H9 (cell line): ENCODE data around the gene SYT9. TPM values are rescaled to one million over a fixed set of nuclear protein-coding genes. Genes with fewer than 3 reads are reported as not detected.

ENCODE experiments used
- DNase-seq: peaks from one replicate; pipeline ENCODE4 v3.0.0-alpha.2; 2017
- H2AFZ ChIP-seq: one replicate; pipeline ENCODE4 v1.6.1; 2013; ENCODE audit warnings: mild to moderate bottlenecking, low read length, control low read depth, moderate library complexity
- H2AK5ac ChIP-seq: 2 replicates; pipeline ENCODE4 v1.6.1; 2013; ENCODE audit warnings: low read length, control low read depth, mixed read lengths; ENCODE audit not compliant: insufficient read length
- H2BK120ac ChIP-seq: one replicate; pipeline ENCODE4 v1.6.1; 2013; ENCODE audit warnings: low read depth, mild to moderate bottlenecking, low read length, control low read depth, inconsistent platforms; ENCODE audit not compliant: poor library complexity, severe bottlenecking
- H2BK12ac ChIP-seq: 2 replicates; pipeline ENCODE4 v1.6.1; 2013; ENCODE audit warnings: low read length, control low read depth, mixed read lengths, low read depth; ENCODE audit not compliant: insufficient read length
- H2BK15ac ChIP-seq: 2 replicates; pipeline ENCODE4 v1.6.1; 2013; ENCODE audit warnings: low read depth, low read length, control low read depth
- H2BK20ac ChIP-seq: one replicate; pipeline ENCODE4 v1.6.1; 2013; ENCODE audit warnings: low read depth, mild to moderate bottlenecking, low read length, control low read depth, inconsistent platforms; ENCODE audit not compliant: poor library complexity, severe bottlenecking
- H2BK5ac ChIP-seq: 2 replicates; pipeline ENCODE4 v1.6.1; 2013; ENCODE audit warnings: low read length, control low read depth, mixed read lengths; ENCODE audit not compliant: insufficient read length
- H3K14ac ChIP-seq: 2 replicates; pipeline ENCODE4 v1.6.1; 2013; ENCODE audit warnings: low read length, control low read depth; ENCODE audit not compliant: insufficient read depth
- H3K18ac ChIP-seq: 2 replicates; pipeline ENCODE4 v1.6.1; 2013; ENCODE audit warnings: low read depth, mild to moderate bottlenecking, mixed read lengths, low read length, control low read depth; ENCODE audit not compliant: insufficient read length
- H3K23ac ChIP-seq: 2 replicates; pipeline ENCODE4 v1.6.1; 2013; ENCODE audit warnings: low read length, control low read depth, mixed read lengths, low read depth; ENCODE audit not compliant: insufficient read length
- H3K23me2 ChIP-seq: 2 replicates; pipeline ENCODE4 v1.6.1; 2013; ENCODE audit warnings: low read depth, mild to moderate bottlenecking, mixed read lengths, low read length, control low read depth; ENCODE audit not compliant: insufficient read length, poor library complexity, severe bottlenecking
- H3K27ac ChIP-seq: 2 replicates; pipeline ENCODE4 v1.5.1; 2013; ENCODE audit warnings: low read length, control low read depth, mixed read lengths, low read depth; ENCODE audit not compliant: insufficient read length
- H3K27me3 ChIP-seq: 2 replicates; pipeline ENCODE4 v1.6.1; 2013; ENCODE audit warnings: low read length, control low read depth, inconsistent platforms; ENCODE audit not compliant: insufficient read depth
- H3K4ac ChIP-seq: 2 replicates; pipeline ENCODE4 v1.6.1; 2013; ENCODE audit warnings: low read depth, mild to moderate bottlenecking, control low read depth, inconsistent platforms, low read length, moderate library complexity
- H3K4me1 ChIP-seq: 2 replicates; pipeline ENCODE4 v1.6.1; 2013; ENCODE audit warnings: low read length, control low read depth, inconsistent platforms; ENCODE audit not compliant: insufficient read depth
- H3K4me2 ChIP-seq: 2 replicates; pipeline ENCODE4 v1.6.1; 2013; ENCODE audit warnings: low read length, control low read depth, mixed read lengths; ENCODE audit not compliant: insufficient read length, insufficient read depth
- H3K56ac ChIP-seq: 2 replicates; pipeline ENCODE4 v1.6.1; 2013; ENCODE audit warnings: low read depth, mild to moderate bottlenecking, mixed read lengths, low read length, control low read depth; ENCODE audit not compliant: insufficient read length
- H3K79me1 ChIP-seq: 2 replicates; pipeline ENCODE4 v1.6.1; 2013; ENCODE audit warnings: low read depth, mild to moderate bottlenecking, moderate library complexity, low read length, control low read depth, inconsistent platforms; ENCODE audit not compliant: insufficient read depth, poor library complexity, severe bottlenecking
- H3K79me2 ChIP-seq: 2 replicates; pipeline ENCODE4 v1.6.1; 2013; ENCODE audit warnings: low read length, control low read depth, inconsistent platforms; ENCODE audit not compliant: insufficient read depth
- H3K9ac ChIP-seq: 2 replicates; pipeline ENCODE4 v1.6.1; 2013; ENCODE audit warnings: low read length, control low read depth, mixed read lengths; ENCODE audit not compliant: insufficient read length; ENCODE audit errors: extremely low read depth
- H3K9me3 ChIP-seq: one replicate; pipeline ENCODE4 v1.6.1; 2013; ENCODE audit warnings: low read depth, low read length, inconsistent platforms; ENCODE audit not compliant: control insufficient read depth
- H3T11ph ChIP-seq: one replicate; pipeline ENCODE4 v1.6.1; 2013; ENCODE audit warnings: mild to moderate bottlenecking, low read length, control low read depth, inconsistent platforms
- H4K20me1 ChIP-seq: one replicate; pipeline ENCODE4 v1.6.1; 2013; ENCODE audit not compliant: control insufficient read depth, insufficient read length, insufficient read depth
- H4K5ac ChIP-seq: 2 replicates; pipeline ENCODE4 v1.6.1; 2013; ENCODE audit warnings: low read depth, mild to moderate bottlenecking, mixed read lengths, low read length, control low read depth; ENCODE audit not compliant: insufficient read length
- H4K8ac ChIP-seq: replicated peaks from 2 replicates; pipeline ENCODE4 v1.6.1; 2013; ENCODE audit warnings: low read length, control low read depth, mixed read lengths, low read depth; ENCODE audit not compliant: insufficient read length
- H4K91ac ChIP-seq: 2 replicates; pipeline ENCODE4 v1.6.1; 2013; ENCODE audit warnings: low read depth, mild to moderate bottlenecking, moderate library complexity, mixed read lengths, low read length, control low read depth; ENCODE audit not compliant: insufficient read length
- H3K27ac Mint-ChIP-seq, 3 experiments: 2 replicates in 2 of 3; 3 replicates in 1 of 3; pipeline ENCODE4 v1.8.0; 2020 to 2021; ENCODE audit warnings: mixed read lengths in 3 of 3, mild to moderate bottlenecking in 1 of 3, moderate library complexity in 1 of 3
- H3K27me3 Mint-ChIP-seq: 2 replicates; pipeline ENCODE4 v1.8.0; 2021; ENCODE audit warnings: low read depth, mild to moderate bottlenecking, moderate library complexity, mixed read lengths
- H3K36me3 Mint-ChIP-seq, 3 experiments: 2 replicates in 2 of 3; 3 replicates in 1 of 3; pipeline ENCODE4 v1.8.0; 2020 to 2021; ENCODE audit warnings: low read depth in 3 of 3, mixed read lengths in 3 of 3; ENCODE audit not compliant: insufficient read depth in 1 of 3
- H3K4me1 Mint-ChIP-seq, 2 experiments: 2 replicates each; pipeline ENCODE4 v1.8.0; 2020; ENCODE audit warnings: mixed read lengths in 2 of 2
- H3K4me3 Mint-ChIP-seq, 2 experiments: 2 replicates in 1 of 2; 3 replicates in 1 of 2; pipeline ENCODE4 v1.8.0; 2020 to 2021; ENCODE audit warnings: mild to moderate bottlenecking in 2 of 2, mixed read lengths in 2 of 2, moderate library complexity in 1 of 2
- H3K9me3 Mint-ChIP-seq, 2 experiments: 2 replicates in 1 of 2; 3 replicates in 1 of 2; pipeline ENCODE4 v1.8.0; 2020; ENCODE audit warnings: mild to moderate bottlenecking in 2 of 2, mixed read lengths in 2 of 2, moderate library complexity in 1 of 2
- WGBS: extraction: QIAGEN DNeasy Blood & Tissue Kit; methylation state at CpG from one replicate; pipeline ENCODE4 v1.1.7; 2013; ENCODE audit warnings: missing lambda C conversion rate, low lambda C conversion rate, mixed read lengths; ENCODE audit not compliant: insufficient read length; ENCODE audit errors: extremely low coverage; 5-methylcytosine and 5-hydroxymethylcytosine counted together
- total RNA-seq: library from RNA; stranded (reverse); gene quantifications from 2 replicates; pipeline ENCODE4 v1.2.1, GENCODE V29; 2021
- TF ChIP-seq, protein P1 (sequence below): fragments of 200-600 bp; sonication (generic); conservative IDR thresholded peaks from 3 replicates; pipeline ENCODE4 v1.8.0; 2021; ENCODE audit warnings: antibody characterized with exemption, mild to moderate bottlenecking

Gene SYT9
- total RNA-seq, 1 experiment from 2014 or later: 0.63 TPM

DNA sequence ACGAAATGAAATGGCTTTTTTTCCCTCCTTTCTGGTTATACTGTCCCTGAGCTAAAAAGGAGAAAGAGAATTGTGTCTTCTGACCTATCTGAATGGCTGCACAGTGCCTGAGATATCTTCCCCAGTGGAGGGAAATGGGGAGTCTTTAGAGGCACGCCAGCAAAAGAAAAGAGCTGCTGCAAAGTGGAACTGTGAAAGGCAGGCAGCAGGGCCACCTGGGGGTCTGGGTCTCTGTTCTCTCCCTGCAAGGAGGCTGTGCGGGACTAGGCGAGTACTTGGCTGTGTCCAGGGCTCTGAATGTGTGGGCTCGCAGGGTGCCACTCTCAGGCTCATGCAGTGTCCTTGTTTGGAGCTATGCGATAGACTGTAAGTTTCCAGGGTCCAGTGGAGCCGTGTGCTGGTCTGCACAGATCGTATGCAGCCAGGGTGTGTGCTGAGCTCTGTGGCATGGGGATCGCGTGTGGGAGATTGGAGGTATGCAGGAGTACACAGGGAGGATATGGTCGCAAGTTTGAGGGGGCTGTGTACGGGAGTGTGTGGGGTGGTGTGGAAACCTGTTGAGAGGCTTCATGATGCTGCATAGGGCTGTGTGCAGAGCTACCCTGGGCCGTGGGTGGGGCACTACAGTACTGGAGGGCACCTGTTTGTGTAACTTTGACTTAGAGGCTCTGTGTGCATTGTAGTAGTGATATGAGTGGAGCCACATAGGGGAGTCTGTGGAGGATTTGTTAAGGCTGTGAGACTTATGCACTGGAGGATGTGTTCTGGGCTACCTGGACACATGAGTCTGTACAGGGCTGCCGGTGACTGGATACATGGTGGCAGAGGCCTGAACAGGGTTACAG, 163.5 kb downstream of the SYT9 start:
- H2BK15ac ChIP-seq: no peak overlapping the region
- TF ChIP-seq, protein P1, sequence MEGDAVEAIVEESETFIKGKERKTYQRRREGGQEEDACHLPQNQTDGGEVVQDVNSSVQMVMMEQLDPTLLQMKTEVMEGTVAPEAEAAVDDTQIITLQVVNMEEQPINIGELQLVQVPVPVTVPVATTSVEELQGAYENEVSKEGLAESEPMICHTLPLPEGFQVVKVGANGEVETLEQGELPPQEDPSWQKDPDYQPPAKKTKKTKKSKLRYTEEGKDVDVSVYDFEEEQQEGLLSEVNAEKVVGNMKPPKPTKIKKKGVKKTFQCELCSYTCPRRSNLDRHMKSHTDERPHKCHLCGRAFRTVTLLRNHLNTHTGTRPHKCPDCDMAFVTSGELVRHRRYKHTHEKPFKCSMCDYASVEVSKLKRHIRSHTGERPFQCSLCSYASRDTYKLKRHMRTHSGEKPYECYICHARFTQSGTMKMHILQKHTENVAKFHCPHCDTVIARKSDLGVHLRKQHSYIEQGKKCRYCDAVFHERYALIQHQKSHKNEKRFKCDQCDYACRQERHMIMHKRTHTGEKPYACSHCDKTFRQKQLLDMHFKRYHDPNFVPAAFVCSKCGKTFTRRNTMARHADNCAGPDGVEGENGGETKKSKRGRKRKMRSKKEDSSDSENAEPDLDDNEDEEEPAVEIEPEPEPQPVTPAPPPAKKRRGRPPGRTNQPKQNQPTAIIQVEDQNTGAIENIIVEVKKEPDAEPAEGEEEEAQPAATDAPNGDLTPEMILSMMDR: no peak
- H3K14ac ChIP-seq: peak overlapping the region; percentile 52; the same call in 1 of the 2 replicates
- Mint-ChIP-seq H3K4me1 (peaks cover 29 to 34% of the 10 kb centered on the region in 2 experiments), H3K4me3 (peak overlapping the region in 1 of 2 experiments; percentile 4; a peak in 1 of 5 replicates), H3K36me3 (no peaks in the 10 kb centered on the region; a peak in 1 of 7 replicates), H3K27ac (peak overlapping the region; percentile 1 to 78 (median 56); a peak in 5 of 7 replicates), H3K9me3 (peaks cover 0 to 2% of the 10 kb centered on the region in 2 experiments; a peak in 1 of 5 replicates), H3K27me3 (no peaks in the 10 kb centered on the region; the same call in 1 of the 2 replicates)
- H3K9me3 ChIP-seq: no peaks in the 10 kb centered on the region
- no peak overlapping the region for H2AFZ ChIP-seq
- H4K5ac ChIP-seq: no peak overlapping the region
- no peak overlapping the region for H2AK5ac ChIP-seq
- no CpG with 5 or more reads among the region's 14 CpGs for WGBS
- H3K79me2 ChIP-seq: no peaks in the 10 kb centered on the region
- no peak overlapping the region for H4K91ac ChIP-seq
- H3K56ac ChIP-seq: no peak overlapping the region
- H3K27ac ChIP-seq: no peak overlapping the region
- H3K23me2 ChIP-seq: no peaks in the 10 kb centered on the region
- no peak overlapping the region for H2BK5ac ChIP-seq
- no peaks in the 10 kb centered on the region for H3K79me1 ChIP-seq
- H3K4me2 ChIP-seq: no peak overlapping the region
- no peak overlapping the region for H2BK120ac ChIP-seq
- H3K4ac ChIP-seq: no peak overlapping the region
- no peaks in the 10 kb centered on the region for H3K27me3 ChIP-seq
- no peak overlapping the region for H3K9ac ChIP-seq
- H2BK20ac ChIP-seq: no peak overlapping the region
- no peak overlapping the region for H2BK12ac ChIP-seq
- peaks cover 15% of the 10 kb centered on the region; the same call in 1 of the 2 replicates for H3K4me1 ChIP-seq
- peak overlapping the region; percentile 33 for H3K18ac ChIP-seq
- no peak overlapping the region for H3K23ac ChIP-seq
- no peak overlapping the region for H3T11ph ChIP-seq
- no peaks in the 10 kb centered on the region for H4K20me1 ChIP-seq
- no peak overlapping the region for H4K8ac ChIP-seq
- no peak for DNase-seq
